Cerebellar nuclear complex (tissue), 1 donor: ENCODE measurements around the gene DDX31.

Experiments used
- DNase-seq, 2 experiments: peaks; one replicate each; lab custom pipeline; 2025; lab: John Stamatoyannopoulos, UW

The DDX31 gene

DNA sequence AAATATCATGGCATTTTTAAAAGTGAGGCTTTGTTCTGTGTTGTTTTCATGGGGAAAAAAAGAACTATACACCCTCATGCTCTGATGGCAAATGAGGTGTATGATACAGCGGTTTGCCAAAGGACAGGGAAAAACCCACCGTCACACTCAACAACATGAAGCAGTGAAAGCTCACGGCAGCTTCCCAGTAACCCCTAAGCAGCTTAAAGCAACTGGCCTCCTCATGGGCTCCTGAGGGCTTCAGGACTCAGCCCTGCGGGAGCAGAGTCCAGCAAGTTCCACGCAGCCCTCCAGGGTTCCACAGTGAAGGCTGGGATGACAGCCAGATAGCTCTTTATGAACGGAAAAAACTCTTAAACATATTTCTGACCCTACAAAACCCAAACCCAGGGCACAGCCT lies 74.5 kb downstream of the DDX31 start:
- no peak for DNase-seq

DNA sequence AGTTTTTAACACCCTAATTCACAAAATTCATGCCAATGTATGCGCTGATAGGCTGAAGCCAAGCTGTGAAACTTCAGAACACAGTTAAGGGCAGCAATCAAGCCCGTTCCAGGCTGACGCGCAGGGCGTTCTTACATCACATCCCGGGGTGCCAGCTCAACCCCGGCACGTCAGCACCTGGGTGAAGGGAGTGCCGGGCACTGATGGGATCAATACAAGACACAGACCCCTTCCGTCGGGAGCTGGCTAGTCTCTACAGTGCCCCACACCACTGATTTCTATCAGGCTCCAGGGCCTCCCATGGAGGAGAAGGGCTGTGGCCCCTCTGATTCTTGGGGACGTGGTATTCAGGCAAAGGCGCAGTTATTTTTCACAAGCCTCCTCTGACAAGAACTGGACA lies 75.4 kb downstream of the DDX31 start:
- DNase-seq: no peak

DNA sequence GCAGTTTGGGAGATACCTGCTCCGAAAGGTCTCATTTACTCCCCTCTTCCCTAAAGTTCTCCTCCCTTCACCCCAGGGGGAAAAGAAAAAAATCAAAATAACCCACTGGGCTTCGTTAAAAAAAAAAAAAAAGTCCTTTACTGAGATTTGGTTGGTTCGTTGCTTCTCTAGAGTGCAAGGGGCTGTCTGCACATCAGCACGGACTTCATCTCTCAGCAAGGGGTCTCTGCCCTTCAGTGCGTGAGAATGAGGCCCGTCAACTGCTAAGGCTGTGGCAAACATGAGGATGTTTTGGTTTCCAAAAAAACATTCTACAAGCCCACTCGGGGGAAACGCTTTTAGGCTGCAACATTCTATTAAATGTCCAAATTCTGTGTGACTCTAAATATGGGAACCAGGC lies 77.3 kb downstream of the DDX31 start:
- DNase-seq: no peak

DNA sequence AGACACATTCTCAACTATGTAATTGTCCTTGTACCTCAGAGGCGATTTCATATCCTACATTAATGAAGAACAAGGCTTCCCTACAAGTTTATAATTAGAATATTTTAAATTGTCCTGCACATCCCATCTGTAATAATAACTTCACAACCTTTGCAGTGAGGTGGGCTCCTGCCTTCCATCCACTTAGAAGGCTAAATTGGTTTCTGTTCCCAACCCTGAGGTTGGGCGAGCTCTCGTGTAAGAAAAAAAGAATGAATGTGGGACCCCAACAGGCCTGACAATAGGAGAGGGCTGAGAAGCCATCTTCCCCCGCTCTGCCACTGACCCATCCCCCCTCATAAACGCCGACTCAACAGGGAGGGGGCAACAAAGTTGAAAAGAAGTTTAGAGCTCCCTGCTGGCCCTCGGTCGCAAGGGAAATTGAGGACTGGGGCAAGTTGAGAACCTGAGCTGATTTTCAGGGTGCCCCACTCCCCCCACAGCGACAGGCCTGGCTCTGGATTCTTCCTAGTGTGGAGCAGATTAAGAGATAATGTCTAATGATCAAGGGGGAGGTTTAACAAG lies 78.0 kb downstream of the DDX31 start:
- no peak for DNase-seq

DNA sequence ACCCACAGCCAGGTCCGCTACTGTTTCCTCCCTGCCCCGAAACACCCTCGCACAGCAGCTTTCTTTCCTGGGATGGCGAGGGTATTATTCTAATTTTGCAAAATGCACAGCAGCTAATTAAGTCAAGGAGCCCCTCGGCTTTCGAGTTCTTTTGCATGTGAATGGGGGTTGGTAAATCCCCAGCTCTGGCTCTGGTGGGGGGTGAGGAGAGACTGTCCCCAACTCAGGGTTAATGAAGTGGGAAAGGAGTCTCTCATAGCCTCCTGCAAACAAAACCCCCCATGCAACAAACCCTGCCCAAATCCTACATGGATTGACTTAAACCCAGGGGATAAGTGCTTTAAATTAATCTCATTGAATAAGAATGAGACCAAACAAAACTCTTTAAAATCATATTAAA lies 78.5 kb downstream of the DDX31 start:
- DNase-seq: no peak

DNA sequence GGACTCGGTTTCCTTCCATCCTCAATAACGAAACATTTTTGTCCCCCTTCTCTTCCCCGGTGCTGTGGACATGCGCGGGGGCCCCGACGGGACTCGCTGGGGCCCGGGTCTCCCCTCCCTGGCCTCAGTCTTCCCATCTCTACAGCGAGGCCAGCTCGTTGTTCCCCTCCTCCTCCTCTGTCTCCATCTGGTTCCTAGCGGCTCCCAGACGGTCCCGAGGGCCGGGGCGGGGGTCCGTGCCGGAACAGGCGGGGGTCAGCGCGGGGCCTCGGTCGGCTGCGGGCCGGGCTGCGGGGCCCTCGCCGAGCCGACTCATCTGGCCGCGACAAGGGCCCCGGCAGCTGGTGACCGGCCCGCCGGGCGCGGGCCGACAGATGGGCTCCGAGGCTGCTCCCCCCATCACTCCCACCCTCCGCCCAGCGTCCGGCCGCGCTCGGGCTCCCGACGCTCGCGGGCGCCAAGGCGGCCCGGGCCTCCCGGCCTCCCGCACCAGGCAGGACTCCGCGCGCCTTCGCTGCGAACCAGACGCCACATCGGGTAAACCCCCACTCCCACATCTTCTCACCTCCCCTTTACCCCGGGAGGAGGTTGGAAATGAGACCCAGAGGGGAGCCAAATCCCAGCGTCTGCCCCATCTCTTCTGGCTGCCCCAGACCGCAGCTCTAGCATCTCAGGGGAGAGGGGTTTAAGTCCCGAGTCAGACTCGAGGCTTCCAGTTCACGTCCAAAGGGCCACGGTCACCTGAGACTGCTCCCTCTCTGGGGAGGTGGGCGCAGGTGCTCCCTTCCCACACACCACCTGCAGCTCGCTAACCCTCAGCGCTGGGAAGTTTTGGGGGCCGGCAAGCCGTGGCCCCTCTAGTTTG lies 79.2 kb downstream of the DDX31 start:
- no peak for DNase-seq

DNA sequence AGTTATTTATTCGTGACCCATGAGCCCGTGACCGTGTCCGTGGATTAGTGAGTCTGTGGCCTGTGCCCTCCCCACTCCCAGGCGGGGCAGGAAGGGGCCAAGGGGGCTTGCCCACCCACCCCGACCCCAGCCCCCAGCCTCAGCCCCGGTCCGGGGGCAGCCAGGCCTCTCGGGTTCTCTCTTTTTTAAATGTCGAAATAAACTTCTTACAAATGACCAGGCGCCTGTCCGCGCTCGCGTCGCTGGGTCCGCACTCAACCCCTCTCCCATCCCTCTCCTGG lies 79.8 kb downstream of the DDX31 start:
- no peak for DNase-seq

DNA sequence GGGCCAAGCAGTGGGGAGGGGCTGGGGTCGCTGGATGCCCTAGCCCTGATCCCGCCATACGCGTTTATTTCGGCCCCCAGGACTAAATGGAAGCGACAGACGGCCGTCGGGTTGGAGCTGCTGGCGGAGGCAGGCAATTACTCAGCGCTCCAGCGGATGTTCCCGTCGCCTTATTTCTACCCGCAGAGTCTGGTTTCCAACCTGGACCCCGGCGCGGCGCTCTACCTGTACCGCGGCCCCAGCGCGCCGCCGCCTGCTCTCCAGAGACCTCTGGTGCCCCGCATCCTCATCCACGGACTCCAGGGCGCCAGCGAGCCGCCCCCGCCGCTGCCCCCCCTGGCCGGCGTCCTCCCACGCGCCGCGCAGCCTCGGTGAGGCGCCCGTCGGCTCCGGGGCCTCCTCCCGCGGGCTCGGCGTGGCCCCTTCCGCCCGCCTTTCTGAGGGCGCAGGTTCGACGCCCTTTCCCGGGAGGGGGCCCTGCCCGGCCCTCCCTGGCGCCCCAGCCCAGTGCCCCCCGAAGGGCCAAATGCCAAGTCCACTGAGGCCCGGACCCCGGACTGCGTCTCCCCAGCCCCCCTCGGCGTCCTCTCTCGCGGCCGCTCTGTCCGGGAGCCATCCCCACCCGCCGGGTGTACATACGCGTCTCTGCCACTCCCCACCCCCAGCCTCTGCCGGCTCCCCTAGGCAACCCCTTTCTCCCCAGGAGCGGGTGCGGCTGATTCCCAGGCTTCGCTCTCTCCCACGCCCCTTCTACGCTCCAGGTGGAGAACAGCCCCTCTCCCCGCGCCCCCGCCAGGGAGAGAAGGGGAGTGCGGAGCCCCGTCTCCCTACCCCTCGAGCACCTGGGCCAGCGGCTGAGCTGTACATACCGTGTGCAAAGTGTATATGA lies 80.4 kb downstream of the DDX31 start:
- no peak for DNase-seq

DNA sequence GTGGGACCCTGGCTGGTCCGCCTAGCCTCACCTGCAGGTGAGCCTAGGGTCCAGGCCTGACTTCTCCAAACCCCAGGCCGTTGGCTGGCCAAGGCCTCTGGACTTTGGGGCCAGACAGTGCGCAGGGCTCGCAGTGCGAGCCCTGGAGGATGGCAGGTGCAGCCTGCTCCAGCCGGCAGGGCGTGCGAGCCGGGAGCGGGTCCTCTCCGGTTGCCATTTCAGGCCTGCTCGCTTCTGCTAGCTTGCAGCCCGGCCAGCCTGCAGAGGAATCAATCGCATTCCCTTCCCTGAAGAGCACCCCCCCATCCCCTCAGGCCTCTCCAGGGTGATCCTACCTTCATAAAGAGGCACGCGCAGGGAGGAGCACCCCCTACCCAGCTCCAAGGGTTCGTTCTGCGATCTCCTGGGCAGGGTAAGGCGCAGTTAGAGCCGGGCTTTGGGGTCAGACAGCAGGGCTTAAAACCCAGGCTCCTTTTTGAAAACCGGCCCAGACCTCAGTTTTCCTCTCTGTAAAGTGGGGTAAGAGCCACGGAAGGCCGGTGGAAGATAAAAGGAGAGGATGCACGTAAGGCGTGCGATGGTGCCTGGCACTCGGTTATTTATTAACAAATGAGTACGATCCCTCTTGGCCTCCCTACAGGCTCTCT lies 81.2 kb downstream of the DDX31 start:
- no peak for DNase-seq

DNA sequence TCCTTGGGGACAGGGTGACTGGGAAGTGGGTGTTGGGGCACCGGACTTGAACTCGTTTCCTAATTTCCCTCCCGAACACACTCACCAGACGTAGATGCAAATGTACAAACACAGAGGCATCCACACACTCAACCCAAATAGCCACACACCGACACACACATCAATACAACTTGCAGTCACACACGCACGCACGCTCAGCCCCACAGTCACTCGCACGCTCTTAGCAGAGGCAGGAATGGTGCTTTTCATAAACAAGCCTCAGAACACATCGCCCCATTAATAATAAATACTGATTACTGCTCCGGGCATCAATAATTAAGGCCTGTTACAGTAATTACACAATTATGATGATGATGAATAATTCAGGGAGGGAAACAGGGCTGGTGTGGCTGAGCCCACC lies 81.7 kb downstream of the DDX31 start:
- DNase-seq: no peak

DNA sequence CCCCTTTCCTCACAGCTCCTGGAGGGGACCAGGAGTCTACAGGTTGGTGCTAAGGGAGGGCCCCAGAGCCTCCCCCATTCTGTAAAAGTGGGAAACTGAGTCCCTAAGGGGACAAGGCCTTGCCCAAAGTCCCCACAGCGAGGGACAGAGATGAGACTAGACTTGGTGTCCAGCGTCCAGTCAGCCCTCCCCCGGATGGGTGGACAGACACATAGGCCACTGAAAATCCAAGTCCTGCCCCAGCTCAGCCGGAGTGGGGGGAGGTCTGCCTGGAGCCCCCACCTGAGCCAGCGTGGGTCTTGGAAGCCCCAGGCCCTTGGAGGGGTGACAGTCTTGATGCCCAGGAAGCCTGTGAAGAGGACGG lies 82.2 kb downstream of the DDX31 start:
- no peak for DNase-seq

DNA sequence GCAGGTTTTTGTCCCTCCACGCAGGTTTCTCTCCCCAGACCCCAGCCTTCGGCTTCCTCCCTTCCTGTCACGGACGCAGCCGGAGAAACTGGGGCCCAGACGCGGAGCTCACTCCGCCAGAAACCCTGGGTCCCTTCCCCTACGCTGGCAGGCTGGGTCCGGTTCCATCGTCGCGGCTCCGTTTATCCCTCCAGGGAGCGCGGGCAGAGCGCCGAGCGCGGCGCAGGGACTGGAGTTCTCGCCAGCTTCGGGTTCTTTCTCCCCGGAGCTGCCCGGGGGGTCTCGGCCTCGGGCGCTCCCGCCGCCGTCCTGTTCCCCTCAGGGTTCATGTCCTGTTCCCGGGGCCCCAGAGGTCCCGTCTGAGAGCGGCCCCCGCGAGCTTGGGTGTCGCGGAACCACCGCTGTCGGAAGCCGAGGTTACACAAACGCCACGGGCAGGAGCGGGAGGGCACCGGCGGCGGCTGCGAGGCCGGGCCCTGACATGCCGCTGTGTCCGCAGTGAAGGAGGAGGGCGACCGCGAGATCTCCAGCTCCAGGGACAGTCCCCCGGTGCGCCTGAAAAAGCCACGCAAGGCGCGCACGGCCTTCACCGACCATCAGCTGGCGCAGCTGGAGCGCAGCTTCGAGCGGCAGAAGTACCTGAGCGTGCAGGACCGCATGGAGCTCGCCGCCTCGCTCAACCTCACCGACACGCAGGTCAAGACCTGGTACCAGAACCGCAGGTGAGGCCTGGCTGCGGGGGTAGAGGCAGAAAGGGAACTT lies 82.8 kb downstream of the DDX31 start:
- no peak for DNase-seq

DNA sequence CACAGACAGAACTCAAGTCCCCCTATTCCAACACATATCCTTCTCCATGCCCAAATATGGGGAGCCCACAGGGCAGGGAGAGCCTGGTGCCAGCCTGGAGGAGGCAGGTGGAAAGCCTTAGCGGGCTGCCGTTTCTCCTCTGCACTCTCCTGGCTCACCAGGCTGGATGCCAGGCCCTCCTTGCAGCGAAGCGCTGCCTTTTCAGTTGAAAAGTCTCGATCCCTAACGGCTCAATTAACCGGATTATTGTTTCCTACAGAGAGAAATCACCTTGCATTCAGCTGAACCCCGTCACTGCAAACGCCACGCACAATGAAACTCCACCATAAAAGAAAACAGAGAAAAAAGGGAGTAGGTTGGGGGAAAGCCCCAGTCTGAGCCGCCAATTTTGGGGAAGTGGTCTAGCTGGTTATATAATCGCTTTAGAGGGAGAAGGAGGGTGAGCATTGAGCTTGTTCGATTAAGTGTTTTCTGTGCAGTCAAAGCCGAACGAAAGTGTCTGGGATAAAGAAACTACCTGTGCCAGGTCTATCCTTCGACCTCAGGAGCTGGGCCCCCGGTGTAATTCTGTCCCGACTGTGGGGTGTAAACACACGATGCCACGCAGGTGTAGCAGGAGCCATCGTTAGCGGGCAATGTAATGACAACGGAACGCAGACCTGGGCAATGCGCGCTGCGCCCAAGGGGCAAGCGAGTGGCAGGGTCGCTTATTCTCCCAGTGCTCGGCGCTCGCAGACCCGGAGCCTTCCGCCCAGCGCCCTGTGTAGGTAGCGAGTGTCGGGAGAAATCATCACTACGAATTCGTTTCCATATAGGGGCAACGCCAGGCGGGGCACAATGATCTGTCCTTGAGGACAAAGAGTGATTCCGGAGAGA lies 83.6 kb downstream of the DDX31 start:
- DNase-seq: no peak

DNA sequence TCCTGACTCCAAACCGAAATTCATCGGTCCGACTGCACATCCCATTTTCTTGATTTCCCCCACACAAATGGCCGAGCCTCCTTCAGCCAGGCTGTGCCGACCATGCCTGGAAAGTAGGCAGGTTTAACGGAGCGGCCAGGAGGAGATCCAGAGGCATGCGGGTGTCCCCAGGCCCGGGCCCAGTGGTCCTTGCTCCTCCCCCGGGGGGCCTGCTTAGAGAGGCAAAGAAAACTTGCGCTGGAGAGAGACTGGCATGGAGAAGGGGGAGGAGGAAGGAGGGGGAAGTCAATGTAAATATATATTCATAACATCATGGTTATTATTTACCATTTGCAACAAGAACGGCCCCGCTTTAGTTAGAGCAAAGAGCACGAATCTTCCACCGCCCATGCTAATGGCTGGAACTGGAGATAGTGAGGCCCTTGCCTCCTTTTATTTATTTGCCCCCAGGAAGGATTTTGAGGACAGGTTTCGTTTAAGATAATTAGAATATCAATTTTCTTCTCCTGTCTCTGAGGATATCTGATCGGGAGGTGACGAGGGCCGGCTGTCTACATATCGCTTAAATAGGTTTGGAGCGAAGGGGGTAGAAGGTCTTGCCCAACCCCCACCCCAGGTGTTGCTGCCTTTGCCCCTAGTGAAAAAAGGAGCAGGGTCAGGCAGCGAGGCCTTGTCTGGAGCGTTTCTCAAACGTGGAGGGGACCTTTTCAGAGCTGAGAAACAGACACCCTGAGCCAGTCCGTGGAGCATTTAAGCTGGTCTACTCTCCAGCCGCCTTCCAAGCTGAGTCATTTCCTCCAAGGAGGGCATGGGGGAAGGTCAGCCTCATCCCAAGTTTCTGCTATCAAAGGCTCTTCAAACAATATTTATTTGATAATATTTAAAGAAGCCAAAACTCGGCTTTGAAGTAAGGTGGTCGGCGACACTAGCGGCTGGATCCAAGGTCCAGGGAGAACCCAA lies 84.9 kb downstream of the DDX31 start:
- no peak for DNase-seq

DNA sequence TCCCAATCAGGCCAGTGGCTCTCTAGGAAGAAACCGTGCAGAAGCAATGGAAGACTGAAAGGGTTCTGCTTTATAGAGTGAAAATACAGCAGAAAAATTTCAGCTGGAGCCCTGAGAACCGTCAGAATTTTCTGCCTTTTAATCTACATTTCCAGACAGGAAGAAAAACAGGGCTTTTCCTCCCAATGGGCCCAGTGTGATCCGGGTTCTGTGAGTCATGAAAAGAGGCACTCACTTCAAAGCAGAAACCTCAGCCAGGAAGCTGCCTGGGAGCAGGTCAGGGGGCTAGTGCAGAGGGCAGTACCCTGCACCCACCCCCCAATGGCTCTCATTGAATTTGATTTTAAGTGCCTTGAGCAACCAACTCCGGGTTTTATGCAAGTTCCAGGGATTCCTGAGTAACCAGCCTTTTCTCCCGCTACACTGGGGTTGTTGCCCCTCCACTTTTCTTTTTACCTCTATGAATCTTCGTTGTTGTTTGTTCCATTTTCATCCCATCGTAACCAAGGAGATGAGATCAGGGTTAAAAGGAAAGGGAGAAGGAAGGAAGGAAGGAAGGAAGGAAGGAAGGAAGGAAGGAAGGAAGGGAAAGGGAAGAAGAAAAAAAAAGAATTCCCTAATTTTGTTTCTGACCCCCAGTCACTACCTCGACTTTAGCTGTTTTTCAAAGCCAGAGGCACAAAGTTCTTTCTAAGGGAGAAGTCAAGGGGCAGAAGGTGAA lies 86.0 kb downstream of the DDX31 start:
- DNase-seq: no peak

DNA sequence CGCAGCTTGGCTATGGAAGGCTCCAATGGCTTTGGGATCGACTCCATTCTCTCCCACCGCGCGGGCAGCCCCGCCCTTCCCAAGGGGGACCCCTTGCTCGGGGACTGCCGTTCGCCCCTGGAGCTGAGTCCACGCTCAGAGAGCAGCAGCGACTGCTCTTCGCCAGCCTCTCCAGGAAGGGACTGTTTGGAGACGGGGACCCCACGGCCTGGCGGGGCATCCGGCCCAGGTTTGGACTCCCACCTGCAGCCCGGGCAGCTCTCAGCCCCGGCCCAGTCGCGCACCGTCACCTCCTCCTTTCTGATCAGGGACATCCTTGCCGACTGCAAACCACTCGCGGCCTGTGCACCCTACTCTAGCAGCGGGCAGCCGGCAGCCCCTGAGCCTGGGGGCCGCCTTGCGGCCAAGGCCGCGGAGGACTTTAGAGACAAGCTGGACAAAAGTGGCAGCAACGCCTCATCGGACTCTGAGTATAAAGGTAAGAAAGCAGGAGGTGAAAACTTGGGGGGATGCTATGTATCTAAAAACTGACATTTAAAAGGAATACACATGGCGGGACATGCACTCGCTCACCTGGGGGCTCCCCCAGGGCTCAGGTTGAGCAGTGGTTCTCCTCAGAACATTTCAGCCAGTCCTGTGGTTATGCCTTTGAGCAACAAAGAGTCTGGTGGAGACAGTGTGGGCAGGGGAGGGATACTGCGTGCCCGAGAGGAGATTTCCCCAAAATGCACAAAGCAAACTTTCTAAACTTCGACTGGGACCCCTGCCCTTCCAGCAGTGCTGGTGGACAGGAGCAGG lies 86.8 kb downstream of the DDX31 start:
- no peak for DNase-seq

DNA sequence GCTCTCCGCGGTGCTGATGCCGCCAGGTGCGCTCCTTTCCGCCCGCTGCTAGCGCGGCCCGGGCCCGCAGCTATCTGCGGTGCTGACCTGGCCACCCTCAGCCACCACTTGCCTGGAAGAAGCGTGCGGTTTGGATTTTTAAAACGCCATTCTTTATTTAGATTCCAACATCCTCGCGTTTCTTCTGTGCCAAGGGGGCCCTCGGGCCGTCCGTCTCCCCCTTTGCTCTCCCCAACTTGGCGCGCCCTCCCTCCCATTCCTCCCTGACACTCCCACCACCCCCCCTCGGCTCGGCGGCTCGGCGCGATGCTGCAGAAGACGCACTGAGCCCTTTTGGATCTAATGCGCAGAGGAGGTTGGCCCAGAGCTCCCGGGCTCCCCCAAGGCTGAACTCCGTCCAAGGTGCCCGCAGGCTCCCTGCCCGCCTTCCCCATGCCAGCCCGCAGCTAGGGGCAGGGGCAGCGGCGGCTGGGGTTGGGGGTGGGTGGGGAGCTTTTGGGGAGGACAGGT lies 87.5 kb downstream of the DDX31 start, which contains the start of gene BARHL1:
Gene BARHL1 (plus strand): TSS at position 331 of the 510 bp plus-strand sequence. CDS start 192 bp downstream, outside the sequence.
- DNase-seq: no peak

DNA sequence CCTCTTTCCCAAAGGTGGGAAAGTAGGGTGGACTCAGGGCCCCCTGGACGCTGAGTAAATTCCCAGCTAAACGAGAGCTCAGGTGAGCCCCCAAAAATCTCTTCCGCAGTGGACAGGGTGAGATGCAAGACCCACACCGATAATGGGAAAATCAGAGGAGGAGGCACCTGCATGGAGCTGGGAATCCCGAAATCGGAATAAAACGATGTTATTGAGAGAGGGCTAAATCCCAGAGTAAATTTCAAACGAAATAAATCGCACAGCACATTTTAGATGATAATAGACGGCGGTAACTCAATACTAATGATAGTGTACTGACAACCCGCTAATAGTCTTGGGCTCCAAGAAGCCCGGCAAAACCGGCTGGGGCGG lies 90.4 kb downstream of the DDX31 start:
- DNase-seq: no peak
